Measurements from ENCODE around the gene SAPCD1. TPM values are rescaled to one million over a fixed set of nuclear protein-coding genes. Genes with fewer than 3 reads are reported as not detected.

Gene SAPCD1
- polyA plus RNA-seq, 1 of the 3 experiments (the other 2 are of a cell fraction), result 5.9 TPM

DNA sequence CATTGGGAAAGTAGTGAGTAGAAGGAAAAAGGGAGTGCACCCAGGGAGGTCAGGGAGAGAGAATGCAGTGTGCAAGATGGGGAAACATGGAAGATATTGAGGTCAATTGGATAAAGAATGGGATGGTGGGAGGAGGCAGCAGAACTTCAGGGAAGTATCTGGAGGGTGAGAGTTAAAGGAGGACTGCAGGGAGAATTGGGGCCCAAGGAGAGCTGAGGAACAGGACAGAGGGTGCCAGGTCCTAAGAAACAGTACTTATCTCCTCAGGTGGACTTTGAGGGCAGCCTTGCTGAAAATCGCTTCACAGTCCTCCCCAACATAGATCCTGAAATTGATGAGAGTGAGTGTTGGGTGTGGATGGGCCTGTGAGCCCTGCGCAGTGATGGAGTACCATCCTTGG, 4.2 kb upstream of the SAPCD1 start:
- ChIA-PET POLR2A (interaction anchor here (2.3 kb wide), 1 partner anchor 11 kb away, joined by 6 read pairs; no protein-coding TSS in a partner anchor), CTCF (interaction anchor here (1.5 kb wide), 1 partner anchor 33 kb away, joined by 5 read pairs; no protein-coding TSS in a partner anchor)
- Histone ChIP-seq H3K9me3 (no peaks in the 10 kb centered on the region), H3K9me2 (no peaks in the 10 kb centered on the region), H3F3A (replicated peaks; ENCODE audit: insufficient read depth) (peaks cover 6% of the 10 kb centered on the region), H3K9ac (no peak overlapping the region), H2AFZ (ENCODE audit: low read depth) (no peak overlapping the region), H3K27ac (ENCODE audit: low read depth in 2 of 2, low read length in 1 of 2) (no peak overlapping the region), H3K4me3 (ENCODE audit: low read depth in 2 of 2, low read length in 1 of 2) (no peak overlapping the region), H4K20me1 (ENCODE audit: insufficient read depth) (no peaks in the 10 kb centered on the region), H3K27me3 (ENCODE audit: insufficient read depth) (no peaks in the 10 kb centered on the region), H3K36me3 (replicated peaks in 1 of 2; ENCODE audit: control insufficient read depth in 1 of 2, insufficient read depth in 2 of 2, low read length in 1 of 2) (no peaks in the 10 kb centered on the region), H3K79me2 (ENCODE audit: insufficient read depth) (no peaks in the 10 kb centered on the region), H3K4me2 (no peak overlapping the region), H3K4me1 (ENCODE audit: control insufficient read depth in 1 of 2, insufficient read depth in 2 of 2, low read depth in 1 of 2, low read length in 1 of 2) (peaks cover 0 to under 1% of the 10 kb centered on the region in 2 experiments; a peak in 1 of 4 replicates)
- TF ChIP-seq JUND (IDR thresholded peaks at IDR 0.05) (no peak), POLR2AphosphoS5 (IDR thresholded peaks at IDR 0.05; ENCODE audit: low read depth, low read length) (no peak), RAD21 (IDR thresholded peaks at IDR 0.05; ENCODE audit: low read length) (no peak)
- TF ChIP-seq, protein P1, sequence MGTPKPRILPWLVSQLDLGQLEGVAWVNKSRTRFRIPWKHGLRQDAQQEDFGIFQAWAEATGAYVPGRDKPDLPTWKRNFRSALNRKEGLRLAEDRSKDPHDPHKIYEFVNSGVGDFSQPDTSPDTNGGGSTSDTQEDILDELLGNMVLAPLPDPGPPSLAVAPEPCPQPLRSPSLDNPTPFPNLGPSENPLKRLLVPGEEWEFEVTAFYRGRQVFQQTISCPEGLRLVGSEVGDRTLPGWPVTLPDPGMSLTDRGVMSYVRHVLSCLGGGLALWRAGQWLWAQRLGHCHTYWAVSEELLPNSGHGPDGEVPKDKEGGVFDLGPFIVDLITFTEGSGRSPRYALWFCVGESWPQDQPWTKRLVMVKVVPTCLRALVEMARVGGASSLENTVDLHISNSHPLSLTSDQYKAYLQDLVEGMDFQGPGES (IDR thresholded peaks at IDR 0.05; ENCODE audit: low read depth, low read length), result no peak
- TF ChIP-seq, protein P2, sequence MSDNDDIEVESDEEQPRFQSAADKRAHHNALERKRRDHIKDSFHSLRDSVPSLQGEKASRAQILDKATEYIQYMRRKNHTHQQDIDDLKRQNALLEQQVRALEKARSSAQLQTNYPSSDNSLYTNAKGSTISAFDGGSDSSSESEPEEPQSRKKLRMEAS (IDR thresholded peaks at IDR 0.05; ENCODE audit: low read depth), result no peak
- TF ChIP-seq, protein P3, sequence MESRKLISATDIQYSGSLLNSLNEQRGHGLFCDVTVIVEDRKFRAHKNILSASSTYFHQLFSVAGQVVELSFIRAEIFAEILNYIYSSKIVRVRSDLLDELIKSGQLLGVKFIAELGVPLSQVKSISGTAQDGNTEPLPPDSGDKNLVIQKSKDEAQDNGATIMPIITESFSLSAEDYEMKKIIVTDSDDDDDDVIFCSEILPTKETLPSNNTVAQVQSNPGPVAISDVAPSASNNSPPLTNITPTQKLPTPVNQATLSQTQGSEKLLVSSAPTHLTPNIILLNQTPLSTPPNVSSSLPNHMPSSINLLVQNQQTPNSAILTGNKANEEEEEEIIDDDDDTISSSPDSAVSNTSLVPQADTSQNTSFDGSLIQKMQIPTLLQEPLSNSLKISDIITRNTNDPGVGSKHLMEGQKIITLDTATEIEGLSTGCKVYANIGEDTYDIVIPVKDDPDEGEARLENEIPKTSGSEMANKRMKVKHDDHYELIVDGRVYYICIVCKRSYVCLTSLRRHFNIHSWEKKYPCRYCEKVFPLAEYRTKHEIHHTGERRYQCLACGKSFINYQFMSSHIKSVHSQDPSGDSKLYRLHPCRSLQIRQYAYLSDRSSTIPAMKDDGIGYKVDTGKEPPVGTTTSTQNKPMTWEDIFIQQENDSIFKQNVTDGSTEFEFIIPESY (IDR thresholded peaks at IDR 0.05; ENCODE audit: borderline replicate concordance, low read depth), result no peak
- TF ChIP-seq, protein P4, sequence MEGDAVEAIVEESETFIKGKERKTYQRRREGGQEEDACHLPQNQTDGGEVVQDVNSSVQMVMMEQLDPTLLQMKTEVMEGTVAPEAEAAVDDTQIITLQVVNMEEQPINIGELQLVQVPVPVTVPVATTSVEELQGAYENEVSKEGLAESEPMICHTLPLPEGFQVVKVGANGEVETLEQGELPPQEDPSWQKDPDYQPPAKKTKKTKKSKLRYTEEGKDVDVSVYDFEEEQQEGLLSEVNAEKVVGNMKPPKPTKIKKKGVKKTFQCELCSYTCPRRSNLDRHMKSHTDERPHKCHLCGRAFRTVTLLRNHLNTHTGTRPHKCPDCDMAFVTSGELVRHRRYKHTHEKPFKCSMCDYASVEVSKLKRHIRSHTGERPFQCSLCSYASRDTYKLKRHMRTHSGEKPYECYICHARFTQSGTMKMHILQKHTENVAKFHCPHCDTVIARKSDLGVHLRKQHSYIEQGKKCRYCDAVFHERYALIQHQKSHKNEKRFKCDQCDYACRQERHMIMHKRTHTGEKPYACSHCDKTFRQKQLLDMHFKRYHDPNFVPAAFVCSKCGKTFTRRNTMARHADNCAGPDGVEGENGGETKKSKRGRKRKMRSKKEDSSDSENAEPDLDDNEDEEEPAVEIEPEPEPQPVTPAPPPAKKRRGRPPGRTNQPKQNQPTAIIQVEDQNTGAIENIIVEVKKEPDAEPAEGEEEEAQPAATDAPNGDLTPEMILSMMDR (IDR thresholded peaks at IDR 0.05), result no peak
- DNase-seq, result no peak
- 100% methylated on average over 2 of the region's 2 CpGs for WGBS (ENCODE audit: low lambda C conversion rate)

DNA sequence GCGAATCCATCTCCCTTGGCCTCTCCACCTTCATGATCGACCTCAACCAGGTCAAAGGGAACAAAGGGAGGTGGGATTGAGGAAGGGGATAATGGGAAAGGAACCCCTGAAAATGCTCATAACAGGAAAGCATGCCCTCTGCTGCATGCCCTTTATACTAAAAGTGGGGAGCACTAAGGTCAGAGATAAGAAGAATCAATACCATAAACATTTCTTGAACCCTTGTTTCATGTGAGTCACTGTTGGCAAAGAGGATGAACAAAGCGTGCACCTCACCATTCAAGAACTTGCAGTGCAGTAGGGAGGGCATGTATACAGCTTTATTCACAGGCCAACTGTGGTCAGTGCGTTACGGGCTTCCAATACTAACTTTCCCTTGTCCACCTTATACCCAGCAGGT, 1.7 kb upstream of the SAPCD1 start:
- CTCF ChIA-PET, result interaction anchor here (1.4 kb wide), 1 partner anchor 38 kb away, joined by 3 read pairs; no protein-coding TSS in a partner anchor
- H3K9me3 ChIP-seq, result no peaks in the 10 kb centered on the region
- H3K9me2 ChIP-seq, result no peaks in the 10 kb centered on the region
- no peak overlapping the region for H3K4me3 ChIP-seq (ENCODE audit: low read depth in 2 of 2, low read length in 1 of 2)
- H3K36me3 ChIP-seq (replicated peaks in 1 of 2; ENCODE audit: control insufficient read depth in 1 of 2, insufficient read depth in 2 of 2, low read length in 1 of 2), result no peaks in the 10 kb centered on the region
- WGBS (ENCODE audit: low lambda C conversion rate), result 90% methylated on average over 5 of the region's 5 CpGs
- H3K4me2 ChIP-seq, result no peak overlapping the region
- no peaks in the 10 kb centered on the region for H3K79me2 ChIP-seq (ENCODE audit: insufficient read depth)
- H3K9ac ChIP-seq, result no peak overlapping the region
- H3K27ac ChIP-seq (ENCODE audit: low read depth in 2 of 2, low read length in 1 of 2), result no peak overlapping the region
- H4K20me1 ChIP-seq (ENCODE audit: insufficient read depth), result no peaks in the 10 kb centered on the region
- no peaks in the 10 kb centered on the region; a peak in 1 of 4 replicates for H3K4me1 ChIP-seq (ENCODE audit: control insufficient read depth in 1 of 2, insufficient read depth in 2 of 2, low read depth in 1 of 2, low read length in 1 of 2)
- POLR2A ChIA-PET, result no interaction called here
- DNase-seq, result no peak
- H3F3A ChIP-seq (replicated peaks; ENCODE audit: insufficient read depth), result peaks cover under 1% of the 10 kb centered on the region
- H2AFZ ChIP-seq (ENCODE audit: low read depth), result no peak overlapping the region
- H3K27me3 ChIP-seq (ENCODE audit: insufficient read depth), result no peaks in the 10 kb centered on the region
- TF ChIP-seq, protein P1 (IDR thresholded peaks at IDR 0.05; ENCODE audit: low read depth, low read length), result no peak
- TF ChIP-seq, protein P5, sequence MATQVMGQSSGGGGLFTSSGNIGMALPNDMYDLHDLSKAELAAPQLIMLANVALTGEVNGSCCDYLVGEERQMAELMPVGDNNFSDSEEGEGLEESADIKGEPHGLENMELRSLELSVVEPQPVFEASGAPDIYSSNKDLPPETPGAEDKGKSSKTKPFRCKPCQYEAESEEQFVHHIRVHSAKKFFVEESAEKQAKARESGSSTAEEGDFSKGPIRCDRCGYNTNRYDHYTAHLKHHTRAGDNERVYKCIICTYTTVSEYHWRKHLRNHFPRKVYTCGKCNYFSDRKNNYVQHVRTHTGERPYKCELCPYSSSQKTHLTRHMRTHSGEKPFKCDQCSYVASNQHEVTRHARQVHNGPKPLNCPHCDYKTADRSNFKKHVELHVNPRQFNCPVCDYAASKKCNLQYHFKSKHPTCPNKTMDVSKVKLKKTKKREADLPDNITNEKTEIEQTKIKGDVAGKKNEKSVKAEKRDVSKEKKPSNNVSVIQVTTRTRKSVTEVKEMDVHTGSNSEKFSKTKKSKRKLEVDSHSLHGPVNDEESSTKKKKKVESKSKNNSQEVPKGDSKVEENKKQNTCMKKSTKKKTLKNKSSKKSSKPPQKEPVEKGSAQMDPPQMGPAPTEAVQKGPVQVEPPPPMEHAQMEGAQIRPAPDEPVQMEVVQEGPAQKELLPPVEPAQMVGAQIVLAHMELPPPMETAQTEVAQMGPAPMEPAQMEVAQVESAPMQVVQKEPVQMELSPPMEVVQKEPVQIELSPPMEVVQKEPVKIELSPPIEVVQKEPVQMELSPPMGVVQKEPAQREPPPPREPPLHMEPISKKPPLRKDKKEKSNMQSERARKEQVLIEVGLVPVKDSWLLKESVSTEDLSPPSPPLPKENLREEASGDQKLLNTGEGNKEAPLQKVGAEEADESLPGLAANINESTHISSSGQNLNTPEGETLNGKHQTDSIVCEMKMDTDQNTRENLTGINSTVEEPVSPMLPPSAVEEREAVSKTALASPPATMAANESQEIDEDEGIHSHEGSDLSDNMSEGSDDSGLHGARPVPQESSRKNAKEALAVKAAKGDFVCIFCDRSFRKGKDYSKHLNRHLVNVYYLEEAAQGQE (IDR thresholded peaks at IDR 0.05; ENCODE audit: low read depth, low read length), result no peak
- TF ChIP-seq, protein P2 (IDR thresholded peaks at IDR 0.05; ENCODE audit: low read depth), result no peak
- TF ChIP-seq MEF2A (IDR thresholded peaks at IDR 0.05; ENCODE audit: borderline replicate concordance, low read depth), result no peak
- no peak for TF ChIP-seq POLR2AphosphoS5 (IDR thresholded peaks at IDR 0.05; ENCODE audit: low read depth, low read length)
- no peak for TF ChIP-seq EP300 (IDR thresholded peaks at IDR 0.05; ENCODE audit: borderline replicate concordance in 1 of 2, low read depth in 1 of 2, low read length in 1 of 2)
- no peak for TF ChIP-seq MXI1 (IDR thresholded peaks at IDR 0.05; ENCODE audit: low read depth, low read length)
- TF ChIP-seq SMC3 (IDR thresholded peaks at IDR 0.05; ENCODE audit: low read depth, low read length), result no peak
- no peak for TF ChIP-seq TEAD4 (IDR thresholded peaks at IDR 0.05; ENCODE audit: borderline replicate concordance, insufficient read depth)
- TF ChIP-seq, protein P6, sequence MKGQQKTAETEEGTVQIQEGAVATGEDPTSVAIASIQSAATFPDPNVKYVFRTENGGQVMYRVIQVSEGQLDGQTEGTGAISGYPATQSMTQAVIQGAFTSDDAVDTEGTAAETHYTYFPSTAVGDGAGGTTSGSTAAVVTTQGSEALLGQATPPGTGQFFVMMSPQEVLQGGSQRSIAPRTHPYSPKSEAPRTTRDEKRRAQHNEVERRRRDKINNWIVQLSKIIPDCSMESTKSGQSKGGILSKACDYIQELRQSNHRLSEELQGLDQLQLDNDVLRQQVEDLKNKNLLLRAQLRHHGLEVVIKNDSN (IDR thresholded peaks at IDR 0.05; ENCODE audit: borderline replicate concordance, low read depth), result no peak
